ENCODE measurements around the gene CDC42BPA. TPM values are rescaled to one million over a fixed set of nuclear protein-coding genes. Genes with fewer than 3 reads are reported as not detected.

Gene CDC42BPA
- total and polyA plus RNA-seq, 2 donors from 2014 or later: 11.2 to 60.7 TPM

- no peak overlapping the region for H3K27ac ChIP-seq (ENCODE audit: low read depth in 2 of 2, low read length in 2 of 2)
- intact Hi-C loops (cut with DNase I): no loop called here
- no peak for TF ChIP-seq CTCF (IDR thresholded peaks at IDR 0.05; ENCODE audit: borderline replicate concordance, extremely low read depth, insufficient read depth)
- no peak overlapping the region for H3K9ac ChIP-seq (ENCODE audit: low read length in 3 of 3)
- no peaks in the 10 kb centered on the region for H3K36me3 ChIP-seq (ENCODE audit: control insufficient read depth in 2 of 3, insufficient read depth in 3 of 3, low read length in 3 of 3)
- H3K9me3 ChIP-seq (ENCODE audit: control insufficient read depth in 2 of 3, insufficient read depth in 1 of 3, low read length in 3 of 3): no peaks in the 10 kb centered on the region
- FAIRE-seq (no peak), DNase-seq (peak in 2 of 5 donors; percentile 66 to 70)
- H3K4me3 ChIP-seq (ENCODE audit: low read length in 3 of 3): no peak overlapping the region
- H3K27me3 ChIP-seq (ENCODE audit: control insufficient read depth, insufficient read depth, low read length): no peaks in the 10 kb centered on the region
- H3K4me1 ChIP-seq (ENCODE audit: control insufficient read depth in 2 of 3, insufficient read depth in 2 of 3, low read depth in 1 of 3, low read length in 3 of 3): peaks cover 0 to 4% (median 0%) of the 10 kb centered on the region in 3 donors
These were observed 44.7 kb downstream of the CDC42BPA start for GRCh38 chr1:227273557-227273956.

- no peak for TF ChIP-seq CTCF (IDR thresholded peaks at IDR 0.05; ENCODE audit: borderline replicate concordance, extremely low read depth, insufficient read depth)
- no peak for DNase-seq
These were observed 45.9 kb downstream of the CDC42BPA start for GRCh38 chr1:227272428-227272827.

GRCh38 chr1:227270554-227270953, 47.7 kb downstream of the CDC42BPA start:
- DNase-seq: no peak
- TF ChIP-seq CTCF (IDR thresholded peaks at IDR 0.05; ENCODE audit: borderline replicate concordance, extremely low read depth, insufficient read depth): no peak
- no peaks in the 10 kb centered on the region for H3K9me3 ChIP-seq (ENCODE audit: control insufficient read depth in 2 of 3, insufficient read depth in 1 of 3, low read length in 3 of 3)
- H3K9ac ChIP-seq (ENCODE audit: low read length in 3 of 3): no peak overlapping the region
- no peak for FAIRE-seq
- intact Hi-C loops (cut with DNase I): no loop called here
- peaks cover 0 to 4% (median 2%) of the 10 kb centered on the region in 3 donors for H3K4me1 ChIP-seq (ENCODE audit: control insufficient read depth in 2 of 3, insufficient read depth in 2 of 3, low read depth in 1 of 3, low read length in 3 of 3)
- H3K36me3 ChIP-seq (ENCODE audit: control insufficient read depth in 2 of 3, insufficient read depth in 3 of 3, low read length in 3 of 3): no peaks in the 10 kb centered on the region
- H3K27me3 ChIP-seq (ENCODE audit: control insufficient read depth, insufficient read depth, low read length): no peaks in the 10 kb centered on the region
- no peak overlapping the region for H3K27ac ChIP-seq (ENCODE audit: low read depth in 2 of 2, low read length in 2 of 2)
- H3K4me3 ChIP-seq (ENCODE audit: low read length in 3 of 3): no peak overlapping the region

More at GRCh38 chr1:227272428-227272827, 45.9 kb downstream of the CDC42BPA start:
- no peak for FAIRE-seq
- no peak overlapping the region for H3K27ac ChIP-seq (ENCODE audit: low read depth in 2 of 2, low read length in 2 of 2)
- no peaks in the 10 kb centered on the region for H3K36me3 ChIP-seq (ENCODE audit: control insufficient read depth in 2 of 3, insufficient read depth in 3 of 3, low read length in 3 of 3)
- no peak overlapping the region for H3K4me3 ChIP-seq (ENCODE audit: low read length in 3 of 3)
- no peaks in the 10 kb centered on the region for H3K27me3 ChIP-seq (ENCODE audit: control insufficient read depth, insufficient read depth, low read length)
- peaks cover 0 to 4% (median 2%) of the 10 kb centered on the region in 3 donors for H3K4me1 ChIP-seq (ENCODE audit: control insufficient read depth in 2 of 3, insufficient read depth in 2 of 3, low read depth in 1 of 3, low read length in 3 of 3)
- H3K9me3 ChIP-seq (ENCODE audit: control insufficient read depth in 2 of 3, insufficient read depth in 1 of 3, low read length in 3 of 3): no peaks in the 10 kb centered on the region
- no peak overlapping the region for H3K9ac ChIP-seq (ENCODE audit: low read length in 3 of 3)
- intact Hi-C loops (cut with DNase I): no loop called here

GRCh38 chr1:227268943-227269342, 49.3 kb downstream of the CDC42BPA start:
- no peaks in the 10 kb centered on the region for H3K36me3 ChIP-seq (ENCODE audit: control insufficient read depth in 2 of 3, insufficient read depth in 3 of 3, low read length in 3 of 3)
- no peak for FAIRE-seq
- H3K4me1 ChIP-seq (ENCODE audit: control insufficient read depth in 2 of 3, insufficient read depth in 2 of 3, low read depth in 1 of 3, low read length in 3 of 3): peaks cover 0 to 4% (median 2%) of the 10 kb centered on the region in 3 donors
- no peak overlapping the region for H3K4me3 ChIP-seq (ENCODE audit: low read length in 3 of 3)
- no peaks in the 10 kb centered on the region for H3K27me3 ChIP-seq (ENCODE audit: control insufficient read depth, insufficient read depth, low read length)
- TF ChIP-seq CTCF (IDR thresholded peaks at IDR 0.05; ENCODE audit: borderline replicate concordance, extremely low read depth, insufficient read depth): no peak
- no peak overlapping the region for H3K9ac ChIP-seq (ENCODE audit: low read length in 3 of 3)
- H3K27ac ChIP-seq (ENCODE audit: low read depth in 2 of 2, low read length in 2 of 2): no peak overlapping the region
- DNase-seq: no peak
- H3K9me3 ChIP-seq (ENCODE audit: control insufficient read depth in 2 of 3, insufficient read depth in 1 of 3, low read length in 3 of 3): no peaks in the 10 kb centered on the region
- intact Hi-C loops (cut with DNase I): no loop called here
